BLaER1 treated with 17β-estradiol and CSF1 and Interleukin-3, amounts not matched to agents 10 nM and 100 nM (cell line): ENCODE data around the gene SYT9.
A peak's percentile ranks its signal among the peaks of the same experiment; 100 is the strongest.

Source experiments
- H3K27ac ChIP-seq, 11 experiments: shearing (Covaris generic); formaldehyde crosslinking; 2 replicates each; pipeline ENCODE4 v1.8.1; 2022
- H3K27me3 ChIP-seq, 11 experiments: shearing (Covaris generic); formaldehyde crosslinking; 2 replicates each; pipeline ENCODE4 v1.8.1; 2022
- H3K36me3 ChIP-seq, 11 experiments: shearing (Covaris generic); formaldehyde crosslinking; 2 replicates each; pipeline ENCODE4 v1.8.1; 2022
- H3K4me1 ChIP-seq, 10 experiments: shearing (Covaris generic); formaldehyde crosslinking; 2 replicates each; pipeline ENCODE4 v1.8.1; 2022
- H3K4me2 ChIP-seq, 11 experiments: shearing (Covaris generic); formaldehyde crosslinking; 2 replicates each; pipeline ENCODE4 v1.8.1; 2022
- H3K4me3 ChIP-seq, 10 experiments: shearing (Covaris generic); formaldehyde crosslinking; 2 replicates each; pipeline ENCODE4 v1.8.1; 2022
- H3K9ac ChIP-seq, 11 experiments: shearing (Covaris generic); formaldehyde crosslinking; 2 replicates each; pipeline ENCODE4 v1.8.1; 2022
- H3K9me3 ChIP-seq, 11 experiments: shearing (Covaris generic); formaldehyde crosslinking; replicated peaks in 1 of 11; 2 replicates each; pipeline ENCODE4 v1.8.1; 2022
- H4K20me1 ChIP-seq, 11 experiments: shearing (Covaris generic); formaldehyde crosslinking; 2 replicates each; pipeline ENCODE4 v1.8.1; 2022
- Cebpa-rat ChIP-seq, 11 experiments: shearing (Covaris generic); IDR thresholded peaks; 2 replicates each; pipeline ENCODE4 v1.8.1; 2022

SYT9 gene

DNA sequence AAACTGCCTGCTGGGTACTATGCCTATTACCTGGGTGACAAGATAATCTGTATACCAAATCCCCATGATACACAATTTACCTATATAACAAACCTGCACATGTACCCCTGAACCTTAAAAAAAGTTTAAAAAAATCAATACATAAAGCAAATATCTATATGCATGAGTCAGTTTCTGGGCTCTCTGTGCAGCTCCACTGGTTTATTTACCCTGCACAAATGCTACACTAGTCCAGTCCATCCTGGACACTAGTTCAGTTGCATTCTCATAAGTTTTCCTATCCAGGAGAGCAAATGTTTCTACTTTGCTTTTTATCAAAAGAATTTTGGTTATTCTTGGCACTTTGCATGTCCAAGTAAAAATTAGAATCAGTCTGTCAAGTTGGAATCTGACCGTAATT lies 133.8 kb downstream of the SYT9 start:
- Histone ChIP-seq H3K4me1 (no peaks in the 10 kb centered on the region), H4K20me1 (no peaks in the 10 kb centered on the region), H3K9me3 (no peaks in the 10 kb centered on the region), H3K27me3 (no peaks in the 10 kb centered on the region), H3K27ac (no peak overlapping the region), H3K36me3 (no peaks in the 10 kb centered on the region), H3K4me3 (no peak overlapping the region), H3K9ac (no peak overlapping the region), H3K4me2 (no peak overlapping the region)
- no peak for TF ChIP-seq Cebpa-rat (IDR thresholded peaks at IDR 0.05)

DNA sequence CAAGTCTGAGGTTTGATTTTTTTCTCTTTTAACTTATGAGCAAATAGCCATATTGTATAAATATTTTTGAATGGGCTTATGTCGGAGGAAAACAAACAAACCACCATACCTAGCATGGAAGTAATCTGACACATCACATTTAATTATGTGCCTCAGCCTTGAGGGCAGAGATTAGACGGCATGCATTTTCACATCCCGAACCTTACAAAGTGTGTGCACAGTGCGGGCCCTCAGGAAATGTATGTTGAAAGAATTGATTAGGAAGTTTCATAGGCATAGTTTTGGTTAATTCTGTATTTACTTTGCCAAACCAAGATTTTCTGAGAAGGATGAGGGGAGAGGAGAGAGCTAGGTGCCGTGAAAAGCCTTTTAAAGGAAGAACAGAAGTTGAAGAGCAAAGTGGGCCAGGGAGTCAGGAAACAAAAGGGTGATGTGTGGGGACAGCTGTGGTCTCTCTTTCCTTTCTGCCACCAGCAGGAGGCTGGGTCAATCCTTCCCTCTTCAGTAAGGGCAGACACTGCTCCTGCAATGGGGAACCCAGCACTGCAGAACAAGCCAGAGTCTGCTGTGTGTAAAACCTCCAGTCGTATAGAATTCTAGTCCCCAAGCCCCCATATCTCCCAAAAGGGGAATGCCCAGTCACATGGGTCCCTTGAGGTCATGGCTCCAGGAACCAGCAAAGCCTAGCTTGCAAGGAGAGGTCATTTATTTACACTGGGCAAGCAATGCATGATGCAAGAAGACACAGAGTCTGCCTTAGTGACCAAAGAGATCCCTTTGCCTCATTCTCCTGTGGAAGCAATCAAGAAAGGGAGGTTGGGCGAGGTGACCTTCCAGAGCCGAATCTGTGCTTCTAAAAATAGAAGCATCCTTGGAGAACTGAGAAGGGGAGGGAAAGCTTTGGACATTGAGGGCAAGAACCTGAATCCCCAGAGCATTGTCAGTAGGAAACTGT lies 162.5 kb downstream of the SYT9 start:
- Histone ChIP-seq H3K4me3 (no peak overlapping the region), H3K9ac (no peak overlapping the region), H3K27me3 (no peaks in the 10 kb centered on the region), H3K27ac (no peak overlapping the region), H4K20me1 (no peaks in the 10 kb centered on the region), H3K36me3 (no peaks in the 10 kb centered on the region), H3K9me3 (peaks cover 0 to 16% (median 10%) of the 10 kb centered on the region in 11 experiments; a peak in 9 of 22 replicates), H3K4me1 (peaks cover 0 to 14% (median 7%) of the 10 kb centered on the region in 10 experiments; a peak in 9 of 20 replicates), H3K4me2 (peak overlapping the region in 1 of 11 experiments; percentile 9; a peak in 2 of 22 replicates)
- no peak for TF ChIP-seq Cebpa-rat (IDR thresholded peaks at IDR 0.05)

DNA sequence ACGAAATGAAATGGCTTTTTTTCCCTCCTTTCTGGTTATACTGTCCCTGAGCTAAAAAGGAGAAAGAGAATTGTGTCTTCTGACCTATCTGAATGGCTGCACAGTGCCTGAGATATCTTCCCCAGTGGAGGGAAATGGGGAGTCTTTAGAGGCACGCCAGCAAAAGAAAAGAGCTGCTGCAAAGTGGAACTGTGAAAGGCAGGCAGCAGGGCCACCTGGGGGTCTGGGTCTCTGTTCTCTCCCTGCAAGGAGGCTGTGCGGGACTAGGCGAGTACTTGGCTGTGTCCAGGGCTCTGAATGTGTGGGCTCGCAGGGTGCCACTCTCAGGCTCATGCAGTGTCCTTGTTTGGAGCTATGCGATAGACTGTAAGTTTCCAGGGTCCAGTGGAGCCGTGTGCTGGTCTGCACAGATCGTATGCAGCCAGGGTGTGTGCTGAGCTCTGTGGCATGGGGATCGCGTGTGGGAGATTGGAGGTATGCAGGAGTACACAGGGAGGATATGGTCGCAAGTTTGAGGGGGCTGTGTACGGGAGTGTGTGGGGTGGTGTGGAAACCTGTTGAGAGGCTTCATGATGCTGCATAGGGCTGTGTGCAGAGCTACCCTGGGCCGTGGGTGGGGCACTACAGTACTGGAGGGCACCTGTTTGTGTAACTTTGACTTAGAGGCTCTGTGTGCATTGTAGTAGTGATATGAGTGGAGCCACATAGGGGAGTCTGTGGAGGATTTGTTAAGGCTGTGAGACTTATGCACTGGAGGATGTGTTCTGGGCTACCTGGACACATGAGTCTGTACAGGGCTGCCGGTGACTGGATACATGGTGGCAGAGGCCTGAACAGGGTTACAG lies 163.5 kb downstream of the SYT9 start:
- Histone ChIP-seq H3K27me3 (no peaks in the 10 kb centered on the region), H3K4me3 (no peak overlapping the region), H3K27ac (no peak overlapping the region), H3K36me3 (no peaks in the 10 kb centered on the region), H3K9me3 (peaks cover 0 to 16% (median 10%) of the 10 kb centered on the region in 11 experiments; a peak in 9 of 22 replicates), H3K9ac (no peak overlapping the region), H3K4me2 (no peak overlapping the region), H4K20me1 (no peaks in the 10 kb centered on the region), H3K4me1 (peaks cover 0 to 14% (median 7%) of the 10 kb centered on the region in 10 experiments; a peak in 9 of 20 replicates)
- TF ChIP-seq Cebpa-rat (IDR thresholded peaks at IDR 0.05): no peak

DNA sequence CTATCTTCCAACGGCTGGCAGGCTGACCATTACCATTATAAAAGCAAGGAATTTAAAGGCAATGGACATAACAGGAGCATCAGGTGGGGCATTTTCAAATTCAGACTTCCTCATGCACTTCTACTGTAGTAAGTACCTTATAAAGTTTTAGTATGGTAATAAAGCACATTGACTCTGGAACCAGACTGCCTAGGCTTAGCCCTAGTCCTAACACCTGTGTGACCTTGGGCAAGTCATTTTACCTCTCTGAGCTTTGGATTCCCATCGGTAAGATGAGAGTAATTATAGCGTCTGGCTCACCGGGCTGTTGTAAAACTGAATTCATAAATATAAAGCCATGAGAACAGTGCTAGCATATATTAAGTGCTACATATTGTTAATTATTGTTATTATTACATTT lies 164.4 kb downstream of the SYT9 start:
- H3K36me3 ChIP-seq: no peaks in the 10 kb centered on the region
- no peaks in the 10 kb centered on the region for H4K20me1 ChIP-seq
- H3K4me3 ChIP-seq: no peak overlapping the region
- H3K9ac ChIP-seq: no peak overlapping the region
- peaks cover 0 to 14% (median 7%) of the 10 kb centered on the region in 10 experiments; a peak in 9 of 20 replicates for H3K4me1 ChIP-seq
- no peak overlapping the region for H3K4me2 ChIP-seq
- no peaks in the 10 kb centered on the region for H3K27me3 ChIP-seq
- no peak overlapping the region for H3K27ac ChIP-seq
- H3K9me3 ChIP-seq: peaks cover 0 to 12% (median 8%) of the 10 kb centered on the region in 11 experiments; a peak in 9 of 22 replicates
- no peak for TF ChIP-seq Cebpa-rat (IDR thresholded peaks at IDR 0.05)

DNA sequence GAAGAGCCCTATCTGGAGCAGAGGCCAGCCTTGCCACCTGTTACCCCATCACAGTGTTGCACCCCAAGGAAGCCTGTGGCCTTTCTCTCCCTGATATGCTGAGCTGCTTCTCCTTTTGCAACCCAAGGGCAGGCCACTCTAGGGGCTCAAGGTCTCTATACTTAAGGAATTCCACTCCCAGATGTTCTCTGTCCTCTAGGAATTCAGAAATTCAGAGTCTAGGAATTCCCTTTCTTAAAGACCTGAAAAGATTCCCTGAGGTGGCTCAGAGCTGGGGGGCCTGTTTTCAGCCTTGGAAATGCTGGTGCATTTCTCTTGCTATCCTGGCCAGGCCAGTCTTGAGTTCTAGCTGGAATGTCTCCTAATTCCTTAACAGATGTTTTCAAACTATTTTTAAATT lies 165.6 kb downstream of the SYT9 start:
- TF ChIP-seq Cebpa-rat (IDR thresholded peaks at IDR 0.05): no peak
- Histone ChIP-seq H3K27ac (no peak overlapping the region), H3K36me3 (no peaks in the 10 kb centered on the region), H3K27me3 (no peaks in the 10 kb centered on the region), H3K4me1 (peaks cover under 1 to 15% (median 7%) of the 10 kb centered on the region in 10 experiments; a peak in 11 of 20 replicates), H3K9ac (no peak overlapping the region), H3K4me3 (no peak overlapping the region), H3K4me2 (peak overlapping the region in 4 of 11 experiments; percentile 8 to 41 (median 22); a peak in 4 of 22 replicates), H4K20me1 (no peaks in the 10 kb centered on the region), H3K9me3 (peaks cover 0 to 5% (median 4%) of the 10 kb centered on the region in 11 experiments; a peak in 6 of 22 replicates)

DNA sequence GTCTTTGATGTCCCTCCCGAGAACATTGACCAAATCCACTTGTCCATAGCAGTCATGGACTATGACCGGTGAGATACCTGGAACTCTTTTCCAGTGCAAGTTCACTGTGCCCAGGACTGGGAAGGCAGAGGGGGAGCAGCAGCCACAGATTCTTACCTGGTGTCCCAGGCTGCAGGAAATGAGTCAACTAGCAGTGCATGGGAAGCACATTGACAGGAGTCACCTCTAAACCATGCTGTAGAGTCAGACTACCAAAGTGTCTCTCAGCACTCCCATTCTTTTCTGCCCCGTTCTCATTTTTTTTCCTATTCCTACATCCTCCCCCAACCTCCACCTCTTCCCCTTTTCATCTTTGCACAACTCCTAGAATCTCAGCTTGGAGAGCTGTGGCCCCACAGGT lies 166.4 kb downstream of the SYT9 start:
- H3K27ac ChIP-seq: no peak overlapping the region
- no peak for TF ChIP-seq Cebpa-rat (IDR thresholded peaks at IDR 0.05)
- no peaks in the 10 kb centered on the region for H3K27me3 ChIP-seq
- peaks cover 6 to 22% (median 13%) of the 10 kb centered on the region in 10 experiments; a peak in 18 of 20 replicates for H3K4me1 ChIP-seq
- no peak overlapping the region for H3K9ac ChIP-seq
- no peaks in the 10 kb centered on the region for H4K20me1 ChIP-seq
- no peak overlapping the region for H3K4me3 ChIP-seq
- peak overlapping the region in 3 of 11 experiments; percentile 25 to 37 (median 26); a peak in 5 of 22 replicates for H3K4me2 ChIP-seq
- H3K36me3 ChIP-seq: no peaks in the 10 kb centered on the region
- H3K9me3 ChIP-seq: no peaks in the 10 kb centered on the region; a peak in 1 of 22 replicates

DNA sequence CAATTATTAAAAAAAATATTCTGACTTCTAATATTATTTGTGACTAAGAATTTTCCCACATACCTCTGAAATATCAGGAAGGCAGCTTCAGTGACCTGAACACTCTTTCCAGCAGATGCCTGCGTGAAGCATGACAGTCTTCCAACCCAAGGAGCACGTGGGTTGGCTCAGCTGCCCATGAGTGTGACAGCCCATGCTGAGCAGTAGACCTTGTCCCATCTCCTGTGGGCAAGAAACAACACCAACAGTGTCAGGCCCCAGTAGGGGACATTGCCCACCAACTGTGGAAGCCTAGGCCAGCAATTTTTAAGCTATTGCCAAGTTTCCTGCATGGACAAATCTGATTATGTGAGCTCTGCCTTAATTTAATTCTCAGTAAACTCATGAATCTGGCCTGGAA lies 167.2 kb downstream of the SYT9 start:
- no peak overlapping the region for H3K9ac ChIP-seq
- H3K9me3 ChIP-seq: no peaks in the 10 kb centered on the region
- H4K20me1 ChIP-seq: no peaks in the 10 kb centered on the region
- no peak overlapping the region for H3K27ac ChIP-seq
- peaks cover 7 to 28% (median 18%) of the 10 kb centered on the region in 10 experiments; a peak in 18 of 20 replicates for H3K4me1 ChIP-seq
- TF ChIP-seq Cebpa-rat (IDR thresholded peaks at IDR 0.05): no peak
- H3K4me3 ChIP-seq: no peak overlapping the region
- no peaks in the 10 kb centered on the region for H3K36me3 ChIP-seq
- H3K27me3 ChIP-seq: no peaks in the 10 kb centered on the region
- H3K4me2 ChIP-seq: no peak overlapping the region

DNA sequence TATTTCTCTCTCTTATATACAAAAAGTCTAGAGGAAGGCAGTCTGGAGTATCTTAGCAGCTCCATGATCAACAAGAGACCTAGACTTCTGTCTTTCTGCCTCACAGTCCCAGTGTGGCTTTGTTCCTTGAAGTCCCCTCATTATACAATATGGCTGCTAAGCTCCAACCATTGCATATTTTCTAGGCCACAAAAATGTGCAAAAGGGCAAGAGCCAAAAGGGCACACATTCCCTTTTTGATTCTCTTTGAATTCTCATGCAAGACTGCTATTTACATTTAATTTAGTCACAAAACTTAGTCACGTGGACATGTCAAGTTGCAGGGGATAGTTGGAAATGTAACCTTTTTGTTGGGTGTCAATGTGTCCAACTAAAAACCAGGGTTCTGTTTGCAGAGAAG lies 169.4 kb downstream of the SYT9 start:
- no peak overlapping the region for H3K9ac ChIP-seq
- H3K27ac ChIP-seq: no peak overlapping the region
- no peak for TF ChIP-seq Cebpa-rat (IDR thresholded peaks at IDR 0.05)
- H3K27me3 ChIP-seq: no peaks in the 10 kb centered on the region
- no peaks in the 10 kb centered on the region for H4K20me1 ChIP-seq
- peaks cover 7 to 22% (median 17%) of the 10 kb centered on the region in 10 experiments; a peak in 18 of 20 replicates for H3K4me1 ChIP-seq
- H3K4me3 ChIP-seq: no peak overlapping the region
- no peaks in the 10 kb centered on the region for H3K9me3 ChIP-seq
- H3K36me3 ChIP-seq: no peaks in the 10 kb centered on the region
- H3K4me2 ChIP-seq: no peak overlapping the region
